K562 (cell line): ENCODE results near the gene PHYH. TPM values are rescaled to one million over a fixed set of nuclear protein-coding genes. Genes with fewer than 3 reads are reported as not detected.
A peak's percentile ranks its signal among the peaks of the same experiment; 100 is the strongest.

Source experiments
- BCOR ChIP-seq: fragments of 450-650 bp; IDR thresholded peaks from 2 replicates; pipeline ENCODE4 v1.6.1; 2016
- CBFA2T3 ChIP-seq: fragments of 450-650 bp; IDR thresholded peaks from 2 replicates; pipeline ENCODE4 v1.6.1; 2017
- CC2D1A ChIP-seq: fragments of 450-650 bp; IDR thresholded peaks from 2 replicates; pipeline ENCODE4 v1.6.1; 2017; ENCODE audit warnings: mild to moderate bottlenecking
- DPF2 ChIP-seq: fragments of 450-650 bp; IDR thresholded peaks from 2 replicates; pipeline ENCODE4 v1.6.1; 2016
- EP400 ChIP-seq: fragments of 450-650 bp; IDR thresholded peaks from 2 replicates; pipeline ENCODE4 v1.6.1; 2017; ENCODE audit warnings: antibody characterized with exemption, mild to moderate bottlenecking, moderate library complexity
- ESRRA ChIP-seq: fragments of 450-650 bp; IDR thresholded peaks from 2 replicates; pipeline ENCODE4 v1.6.1; 2014; ENCODE audit warnings: low read depth, mild to moderate bottlenecking, moderate library complexity, borderline replicate concordance
- FOXM1 ChIP-seq, 2 experiments: fragments of 450-650 bp in 1 of 2; sonication (generic) in 1 of 2; formaldehyde crosslinking in 1 of 2; IDR thresholded peaks; 2 replicates each; pipeline versions ENCODE4 v1.6.1 to v1.9.0; 2017 to 2022; ENCODE audit warnings: low read depth in 2 of 2, mild to moderate bottlenecking in 2 of 2, missing genetic modification reagents in 1 of 2, moderate library complexity in 1 of 2
- HNRNPH1 ChIP-seq: fragments of 200-400 bp; formaldehyde crosslinking; optimal IDR thresholded peaks from 2 replicates; pipeline ENCODE3; 2017; ENCODE audit warnings: low read depth, mild to moderate bottlenecking, low read length, moderate library complexity
- KDM1A ChIP-seq, 2 experiments: fragments of 450-650 bp; IDR thresholded peaks; 2 replicates each; pipeline ENCODE4 v1.6.1; 2016; ENCODE audit warnings: mild to moderate bottlenecking in 2 of 2
- KDM5B ChIP-seq: fragments of 200-600 bp; sonication (generic); IDR thresholded peaks from 2 replicates; pipeline ENCODE4 v1.6.1; 2012; ENCODE audit warnings: low read depth, mild to moderate bottlenecking, moderate library complexity, low read length, control low read depth, inconsistent platforms; ENCODE audit not compliant: insufficient replicate concordance
- LEF1 ChIP-seq: fragments of 450-650 bp; IDR thresholded peaks from 2 replicates; pipeline ENCODE4 v1.6.1; 2016; ENCODE audit warnings: mild to moderate bottlenecking
- MEIS2 ChIP-seq: fragments of 450-650 bp; IDR thresholded peaks from 2 replicates; pipeline ENCODE4 v1.6.1; 2014; ENCODE audit warnings: mild to moderate bottlenecking; ENCODE audit not compliant: partially characterized antibody
- NCOR1 ChIP-seq: fragments of 450-650 bp; IDR thresholded peaks from 2 replicates; pipeline ENCODE4 v1.6.1; 2016; ENCODE audit warnings: mild to moderate bottlenecking, moderate library complexity
- NFE2L1 ChIP-seq: fragments of 450-650 bp; IDR thresholded peaks from 2 replicates; pipeline ENCODE4 v1.6.1; 2016; ENCODE audit warnings: missing genetic modification characterization, low read depth, mild to moderate bottlenecking, missing compliant biosample characterization, moderate library complexity, borderline replicate concordance
- NONO ChIP-seq, 2 experiments: fragments of 200-400 bp in 1 of 2; fragments of 450-650 bp in 1 of 2; formaldehyde crosslinking in 1 of 2; IDR thresholded peaks; 2 replicates each; pipeline ENCODE4 v1.6.1; 2017; ENCODE audit warnings: low read depth in 2 of 2, mild to moderate bottlenecking in 2 of 2, moderate library complexity in 2 of 2, low read length in 1 of 2
- PHB ChIP-seq: fragments of 250-450 bp; sonication (Bioruptor Pico); IDR thresholded peaks from 2 replicates; pipeline ENCODE4 v1.5.0; 2021
- PHF21A ChIP-seq: fragments of 450-650 bp; IDR thresholded peaks from 2 replicates; pipeline ENCODE4 v1.6.1; 2017; ENCODE audit warnings: low read depth, borderline replicate concordance
- POLR2AphosphoS5 ChIP-seq: IDR thresholded peaks from 2 replicates; pipeline ENCODE4 v1.6.1; 2011; ENCODE audit warnings: mild to moderate bottlenecking, low read depth, low read length, moderate library complexity; ENCODE audit not compliant: control insufficient read depth, insufficient read depth
- PYGO2 ChIP-seq: fragments of 450-650 bp; IDR thresholded peaks from 2 replicates; pipeline ENCODE4 v1.6.1; 2016; ENCODE audit warnings: mild to moderate bottlenecking, missing genetic modification characterization, moderate library complexity, missing compliant biosample characterization
- TAL1 ChIP-seq: fragments of 450-650 bp; IDR thresholded peaks from 2 replicates; pipeline ENCODE4 v1.6.1; 2016; ENCODE audit warnings: mild to moderate bottlenecking
- ZC3H4 ChIP-seq: sonication (generic); formaldehyde crosslinking; IDR thresholded peaks from 2 replicates; pipeline ENCODE4 v1.9.0; 2021; ENCODE audit warnings: missing genetic modification reagents, borderline replicate concordance
- ZNF75A ChIP-seq: fragments of 450-650 bp; formaldehyde crosslinking; IDR thresholded peaks from 2 replicates; pipeline ENCODE4 v1.4.0; 2020; ENCODE audit warnings: mild to moderate bottlenecking
- ZNF780A ChIP-seq: fragments of 250-450 bp; sonication (Bioruptor Pico); IDR thresholded peaks from 2 replicates; pipeline ENCODE4 v1.5.0; 2021; ENCODE audit warnings: mild to moderate bottlenecking
- polyA plus RNA-seq, 8 experiments: library from polyadenylated mRNA; depleted of rRNA in 4 of 8; stranded (reverse) in 5 of 8; unstranded in 3 of 8; fragments of >200 nt; fragmentation: Nextera tagmentation in 2 of 8; fragmentation: Illumina TruSeq in 1 of 8; extraction: Ambion mirVana in 2 of 8; extraction: Trizol in 1 of 8; gene quantifications; 2 replicates each; pipeline versions ENCODE4 v1.2.1 to v1.2.3, GENCODE V29; 2011 to 2014; ENCODE audit warnings: inconsistent platforms in 1 of 8, missing spikeins in 1 of 8
- total RNA-seq, 7 experiments: library from RNA; depleted of rRNA in 6 of 7; stranded (reverse); fragments of >200 nt in 6 of 7; fragmentation: Illumina TruSeq in 2 of 7; extraction: Trizol in 2 of 7; gene quantifications; 2 replicates each; pipeline versions ENCODE4 v1.2.1 to v1.2.3, GENCODE V29; 2011 to 2021; ENCODE audit warnings: low replicate concordance in 1 of 7
- TF ChIP-seq, protein P1 (sequence below), 2 experiments: fragments of 200-800 bp in 1 of 2; sonication (Bioruptor generic) in 1 of 2; sonication (generic) in 1 of 2; formaldehyde crosslinking in 1 of 2; IDR thresholded peaks in 1 of 2; conservative IDR thresholded peaks in 1 of 2; 2 replicates each; pipeline versions ENCODE4 v1.5.0 to v1.6.1; 2016 to 2020; ENCODE audit warnings: missing compliant biosample characterization in 1 of 2, missing genetic modification characterization in 1 of 2, missing genetic modification reagents in 1 of 2
- TF ChIP-seq, protein P2 (sequence below), 2 experiments: IDR thresholded peaks in 1 of 2; conservative IDR thresholded peaks in 1 of 2; 2 replicates each; pipeline ENCODE4 v1.6.1; 2016; ENCODE audit warnings: low read depth in 2 of 2, mild to moderate bottlenecking in 1 of 2, missing compliant biosample characterization in 1 of 2, missing genetic modification characterization in 1 of 2, moderate library complexity in 1 of 2
- TF ChIP-seq, protein P3 (sequence below): fragments of 450-650 bp; IDR thresholded peaks from 2 replicates; pipeline ENCODE4 v1.6.1; 2016

The PHYH gene
- total and polyA plus RNA-seq, 9 of the 15 experiments (the other 6 are each of a cell fraction or from before 2014, with no cell fraction given) = 3.8 to 6.9 (median 5.7) TPM

DNA sequence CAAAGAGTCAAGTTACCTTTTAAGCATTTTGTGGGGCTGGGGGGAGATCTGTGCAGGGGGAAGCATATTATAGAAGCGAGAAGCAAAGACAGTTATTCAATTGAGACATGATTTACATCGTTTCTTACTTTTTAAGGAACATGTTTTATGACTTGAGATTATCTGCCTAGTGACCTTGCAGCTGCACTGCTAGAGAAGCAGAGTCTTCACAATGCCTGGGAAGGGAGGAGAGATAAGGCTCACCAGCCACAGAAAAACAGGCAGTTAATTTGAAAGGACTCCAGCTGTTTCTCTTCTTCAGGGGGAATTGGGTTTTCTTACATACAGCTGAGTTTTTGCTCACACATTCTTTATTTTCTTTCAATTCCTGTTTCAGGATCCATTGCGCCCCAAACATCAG lies 31.0 kb downstream of the PHYH start (continued):
- TF ChIP-seq, protein P1, sequence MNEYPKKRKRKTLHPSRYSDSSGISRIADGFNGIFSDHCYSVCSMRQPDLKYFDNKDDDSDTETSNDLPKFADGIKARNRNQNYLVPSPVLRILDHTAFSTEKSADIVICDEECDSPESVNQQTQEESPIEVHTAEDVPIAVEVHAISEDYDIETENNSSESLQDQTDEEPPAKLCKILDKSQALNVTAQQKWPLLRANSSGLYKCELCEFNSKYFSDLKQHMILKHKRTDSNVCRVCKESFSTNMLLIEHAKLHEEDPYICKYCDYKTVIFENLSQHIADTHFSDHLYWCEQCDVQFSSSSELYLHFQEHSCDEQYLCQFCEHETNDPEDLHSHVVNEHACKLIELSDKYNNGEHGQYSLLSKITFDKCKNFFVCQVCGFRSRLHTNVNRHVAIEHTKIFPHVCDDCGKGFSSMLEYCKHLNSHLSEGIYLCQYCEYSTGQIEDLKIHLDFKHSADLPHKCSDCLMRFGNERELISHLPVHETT (CRISPR knock-in tag; conservative IDR thresholded peaks at IDR 0.05 in 1 of 2, IDR thresholded peaks at IDR 0.05 in 1 of 2) = peak in 1 of 2 experiments; percentile 83; a peak in 2 of 4 replicates
- no peak for TF ChIP-seq ZC3H4
- TF ChIP-seq, protein P2, sequence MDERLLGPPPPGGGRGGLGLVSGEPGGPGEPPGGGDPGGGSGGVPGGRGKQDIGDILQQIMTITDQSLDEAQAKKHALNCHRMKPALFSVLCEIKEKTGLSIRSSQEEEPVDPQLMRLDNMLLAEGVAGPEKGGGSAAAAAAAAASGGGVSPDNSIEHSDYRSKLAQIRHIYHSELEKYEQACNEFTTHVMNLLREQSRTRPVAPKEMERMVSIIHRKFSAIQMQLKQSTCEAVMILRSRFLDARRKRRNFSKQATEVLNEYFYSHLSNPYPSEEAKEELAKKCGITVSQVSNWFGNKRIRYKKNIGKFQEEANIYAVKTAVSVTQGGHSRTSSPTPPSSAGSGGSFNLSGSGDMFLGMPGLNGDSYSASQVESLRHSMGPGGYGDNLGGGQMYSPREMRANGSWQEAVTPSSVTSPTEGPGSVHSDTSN (CRISPR knock-in tag; IDR thresholded peaks at IDR 0.05; ENCODE audit: low read depth) = no peak
- TF ChIP-seq, protein P2 (tag; conservative IDR thresholded peaks at IDR 0.05; ENCODE audit: low read depth) = peak; percentile 94
- TF ChIP-seq, protein P3, sequence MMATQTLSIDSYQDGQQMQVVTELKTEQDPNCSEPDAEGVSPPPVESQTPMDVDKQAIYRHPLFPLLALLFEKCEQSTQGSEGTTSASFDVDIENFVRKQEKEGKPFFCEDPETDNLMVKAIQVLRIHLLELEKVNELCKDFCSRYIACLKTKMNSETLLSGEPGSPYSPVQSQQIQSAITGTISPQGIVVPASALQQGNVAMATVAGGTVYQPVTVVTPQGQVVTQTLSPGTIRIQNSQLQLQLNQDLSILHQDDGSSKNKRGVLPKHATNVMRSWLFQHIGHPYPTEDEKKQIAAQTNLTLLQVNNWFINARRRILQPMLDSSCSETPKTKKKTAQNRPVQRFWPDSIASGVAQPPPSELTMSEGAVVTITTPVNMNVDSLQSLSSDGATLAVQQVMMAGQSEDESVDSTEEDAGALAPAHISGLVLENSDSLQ = peak; percentile 79
- TF ChIP-seq HNRNPH1 = no peak
- no peak for TF ChIP-seq PHF21A
- TF ChIP-seq PHB (CRISPR knock-in tag) = no peak
- no peak for TF ChIP-seq ZNF75A (CRISPR knock-in tag)
- no peak for TF ChIP-seq NONO (IDR thresholded peaks at IDR 0.05; ENCODE audit: low read depth in 2 of 2, low read length in 1 of 2)
- no peak for TF ChIP-seq LEF1
- no peak for TF ChIP-seq ZNF780A
- peak; percentile 84 for TF ChIP-seq POLR2AphosphoS5
- TF ChIP-seq CC2D1A = peak; percentile 20; the same call in 1 of the 2 replicates
- 0 out of 2 replicates have a peak, but pooled peaks have one; percentile 31 for TF ChIP-seq ESRRA
- peak; percentile 93 for TF ChIP-seq CBFA2T3
- TF ChIP-seq NCOR1 = peak; percentile 82
- peak; percentile 96 for TF ChIP-seq MEIS2
- TF ChIP-seq FOXM1 (IDR thresholded peaks at IDR 0.05; ENCODE audit: low read depth) = 0 out of 2 replicates have a peak, but pooled peaks have one; percentile 14
- no peak for TF ChIP-seq FOXM1 (CRISPR knock-in tag; IDR thresholded peaks at IDR 0.05; ENCODE audit: low read depth)
- TF ChIP-seq BCOR = no peak
- peak; percentile 87 for TF ChIP-seq TAL1
- TF ChIP-seq NFE2L1 (tag) = no peak
- TF ChIP-seq DPF2 = peak; percentile 84
- TF ChIP-seq KDM5B = no peak
- no peak for TF ChIP-seq PYGO2
- TF ChIP-seq KDM1A (IDR thresholded peaks at IDR 0.05) = peak; percentile 15 to 64
- no peak for TF ChIP-seq EP400
